ENCODE results near the gene AGT. TPM values are rescaled to one million over a fixed set of nuclear protein-coding genes. Genes with fewer than 3 reads are reported as not detected.

Gene AGT
- total and polyA plus RNA-seq, 2 experiments from 2014 or later: not detected

DNA sequence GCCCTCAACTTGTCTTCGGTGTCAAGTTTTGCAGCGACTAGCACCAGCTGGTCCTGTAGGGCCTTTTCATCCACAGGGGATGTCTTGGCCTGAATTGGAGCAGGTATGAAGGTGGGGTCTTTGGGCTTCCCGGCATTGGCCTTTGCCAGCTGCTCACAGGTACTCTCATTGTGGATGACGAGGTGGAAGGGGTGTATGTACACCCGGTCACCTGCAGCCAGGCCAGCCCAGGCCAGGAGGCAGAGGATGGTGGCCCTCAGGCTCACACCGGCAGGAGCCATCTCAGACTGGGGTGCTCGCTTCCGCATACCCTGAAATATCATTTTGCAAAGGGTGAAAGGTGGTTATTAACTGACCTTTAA is 3.4 kb downstream of the AGT start:
- DNase-seq: no peak
- H4K20me1 ChIP-seq (ENCODE audit: insufficient read depth): no peaks in the 10 kb centered on the region
- peaks cover 6% of the 10 kb centered on the region for H3K4me1 ChIP-seq (ENCODE audit: insufficient read depth)
- H3K4me2 ChIP-seq (ENCODE audit: unreplicated experiment): no peak overlapping the region
- H3K4me3 ChIP-seq: no peak overlapping the region
- H3K27me3 ChIP-seq (replicated peaks; ENCODE audit: insufficient read depth): 0 out of 2 replicates have a peak, but pooled peaks cover 3% of the 10 kb centered on the region
- in situ Hi-C loops (cut with MboI): no loop called here
- TF ChIP-seq EZH2phosphoT487 (IDR thresholded peaks at IDR 0.05; ENCODE audit: insufficient read depth, low read depth) (no peak), EZH2 (IDR thresholded peaks at IDR 0.05; ENCODE audit: insufficient read depth, poor library complexity, severe bottlenecking) (no peak)
- no peaks in the 10 kb centered on the region for H3K9me3 ChIP-seq (ENCODE audit: low read depth)
- no peak overlapping the region for H3K27ac ChIP-seq
- no peaks in the 10 kb centered on the region for H3F3A ChIP-seq (ENCODE audit: insufficient read depth)
- no peaks in the 10 kb centered on the region for H3K79me2 ChIP-seq (ENCODE audit: insufficient read depth)
- WGBS, 2 experiments (ENCODE audit: low coverage in 1 of 2, low lambda C conversion rate in 2 of 2, missing lambda C conversion rate in 2 of 2): 85% methylated on average over 8 of the region's 8 CpGs
- no peaks in the 10 kb centered on the region for H3K36me3 ChIP-seq (ENCODE audit: low read depth)
- H3K9ac ChIP-seq: no peak overlapping the region
- no peak overlapping the region for H2AFZ ChIP-seq
- H3K9me2 ChIP-seq (ENCODE audit: insufficient read depth): no peaks in the 10 kb centered on the region

DNA sequence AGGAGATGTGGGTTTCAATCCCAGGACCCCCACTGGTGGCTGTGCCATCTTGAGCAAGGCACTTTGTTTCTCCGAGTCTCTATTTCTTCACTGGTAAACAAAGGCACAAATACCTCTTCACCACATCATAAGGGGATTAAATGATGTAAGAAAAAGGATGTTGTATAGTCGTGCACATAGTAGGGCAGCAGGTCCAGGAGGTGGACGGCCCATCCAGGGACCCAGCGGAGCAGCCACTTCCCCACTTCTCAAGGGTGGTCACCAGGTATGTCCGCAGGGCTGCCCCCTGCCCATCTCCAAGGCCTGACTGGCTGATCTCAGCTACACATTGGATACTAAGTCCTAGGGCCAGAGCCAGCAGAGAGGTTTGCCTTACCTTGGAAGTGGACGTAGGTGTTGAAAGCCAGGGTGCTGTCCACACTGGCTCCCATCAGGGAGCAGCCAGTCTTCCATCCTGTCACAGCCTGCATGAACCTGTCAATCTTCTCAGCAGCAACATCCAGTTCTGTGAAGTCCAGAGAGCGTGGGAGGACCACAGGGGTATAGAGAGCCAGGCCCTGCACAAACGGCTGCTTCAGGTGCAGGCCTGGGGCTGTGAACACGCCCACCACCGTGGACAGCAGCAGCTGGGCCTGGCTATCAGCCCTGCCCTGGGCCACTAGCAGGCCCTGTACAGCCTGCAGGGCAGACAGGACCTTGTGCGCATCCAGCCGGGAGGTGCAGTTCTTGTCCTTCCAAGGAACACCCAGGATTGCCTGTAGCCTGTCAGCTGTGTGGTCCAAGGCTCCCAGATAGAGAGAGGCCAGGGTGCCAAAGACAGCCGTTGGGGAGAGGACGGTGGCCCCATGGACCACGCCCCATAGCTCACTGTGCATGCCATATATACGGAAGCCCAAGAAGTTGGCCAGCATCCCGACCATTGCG is 4.0 kb downstream of the AGT start:
- WGBS, 2 experiments (ENCODE audit: low coverage in 1 of 2, low lambda C conversion rate in 2 of 2, missing lambda C conversion rate in 2 of 2): 54 to 57% methylated on average over 17 to 18 of the region's 18 CpGs
- H3K4me3 ChIP-seq: no peak overlapping the region

DNA sequence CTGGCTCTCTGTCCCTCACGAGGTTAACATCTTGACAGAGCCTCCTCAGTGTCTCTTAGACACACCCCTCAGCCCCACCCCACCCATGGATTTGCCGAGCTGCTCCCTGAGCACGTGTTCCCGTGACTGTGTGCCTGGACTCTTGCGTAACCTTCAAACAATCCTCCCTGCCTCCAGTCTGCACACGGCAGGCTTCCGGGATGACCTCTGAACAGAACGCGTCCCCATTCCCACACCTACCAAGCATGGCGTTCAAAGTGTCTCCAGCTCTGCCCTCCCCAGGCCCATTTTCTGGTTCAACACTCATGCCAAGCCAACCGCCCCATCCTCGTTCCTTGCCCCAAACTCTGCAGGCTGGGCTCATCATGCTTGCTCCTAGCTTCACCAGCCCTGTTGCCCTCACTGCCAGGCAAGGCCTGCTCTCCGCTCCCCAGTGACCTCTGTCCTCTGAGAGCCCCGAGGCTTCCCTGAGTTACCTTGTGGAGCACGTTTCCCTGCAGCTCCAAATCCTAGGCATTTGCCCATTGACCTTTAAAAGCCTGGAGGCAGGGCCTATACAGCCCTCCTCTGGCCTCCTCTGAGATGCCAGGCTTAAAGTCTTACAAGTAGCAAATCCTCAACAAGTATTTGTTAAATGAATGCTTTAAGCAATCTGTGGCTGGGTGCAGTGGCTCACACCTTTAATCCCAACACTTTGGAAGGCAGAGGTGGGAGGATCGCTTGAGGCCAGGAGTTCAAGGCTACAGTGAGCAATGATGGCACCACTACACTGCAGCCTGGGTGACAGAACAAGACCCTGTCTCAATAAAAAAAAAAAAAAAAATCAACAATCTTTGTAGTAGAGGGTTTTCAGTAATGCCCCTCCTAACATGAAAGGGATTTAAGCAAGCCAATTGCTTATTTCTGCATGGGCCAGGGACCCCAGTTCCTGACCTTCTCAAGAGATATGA is 5.0 kb downstream of the AGT start:
- H3K4me3 ChIP-seq: no peak overlapping the region
- H3F3A ChIP-seq (ENCODE audit: insufficient read depth): no peaks in the 10 kb centered on the region
- no peak for TF ChIP-seq EZH2phosphoT487 (IDR thresholded peaks at IDR 0.05; ENCODE audit: insufficient read depth, low read depth)
- no peak for TF ChIP-seq EZH2 (IDR thresholded peaks at IDR 0.05; ENCODE audit: insufficient read depth, poor library complexity, severe bottlenecking)
- H3K9me2 ChIP-seq (ENCODE audit: insufficient read depth): no peaks in the 10 kb centered on the region
- no peaks in the 10 kb centered on the region for H3K9me3 ChIP-seq (ENCODE audit: low read depth)
- in situ Hi-C loops (cut with MboI): no loop called here
- no peaks in the 10 kb centered on the region for H4K20me1 ChIP-seq (ENCODE audit: insufficient read depth)
- peak; percentile 45 for DNase-seq
- H3K9ac ChIP-seq: no peak overlapping the region
- peaks cover 5% of the 10 kb centered on the region for H3K4me1 ChIP-seq (ENCODE audit: insufficient read depth)
- no peak overlapping the region for H3K27ac ChIP-seq
- H2AFZ ChIP-seq: no peak overlapping the region
- 48 to 52% methylated on average over 16 of the region's 16 CpGs for WGBS, 2 experiments (ENCODE audit: low coverage in 1 of 2, low lambda C conversion rate in 2 of 2, missing lambda C conversion rate in 2 of 2)
- 0 out of 2 replicates have a peak, but pooled peaks cover 3% of the 10 kb centered on the region for H3K27me3 ChIP-seq (replicated peaks; ENCODE audit: insufficient read depth)
- no peak overlapping the region for H3K4me2 ChIP-seq (ENCODE audit: unreplicated experiment)
- H3K79me2 ChIP-seq (ENCODE audit: insufficient read depth): no peaks in the 10 kb centered on the region
- no peaks in the 10 kb centered on the region for H3K36me3 ChIP-seq (ENCODE audit: low read depth)

More for the DNA sequence above, 4.0 kb downstream of the AGT start:
- H3K9me2 ChIP-seq (ENCODE audit: insufficient read depth): no peaks in the 10 kb centered on the region
- no peaks in the 10 kb centered on the region for H3K79me2 ChIP-seq (ENCODE audit: insufficient read depth)
- no peaks in the 10 kb centered on the region for H3K36me3 ChIP-seq (ENCODE audit: low read depth)
- no peaks in the 10 kb centered on the region for H4K20me1 ChIP-seq (ENCODE audit: insufficient read depth)
- no peak overlapping the region for H3K27ac ChIP-seq
- in situ Hi-C loops (cut with MboI): no loop called here
- 0 out of 2 replicates have a peak, but pooled peaks cover 3% of the 10 kb centered on the region for H3K27me3 ChIP-seq (replicated peaks; ENCODE audit: insufficient read depth)
- no peak overlapping the region for H2AFZ ChIP-seq
- no peak overlapping the region for H3K4me2 ChIP-seq (ENCODE audit: unreplicated experiment)
- H3K9me3 ChIP-seq (ENCODE audit: low read depth): no peaks in the 10 kb centered on the region
- no peak overlapping the region for H3K9ac ChIP-seq
- no peaks in the 10 kb centered on the region for H3F3A ChIP-seq (ENCODE audit: insufficient read depth)
- TF ChIP-seq EZH2phosphoT487 (IDR thresholded peaks at IDR 0.05; ENCODE audit: insufficient read depth, low read depth) (no peak), EZH2 (IDR thresholded peaks at IDR 0.05; ENCODE audit: insufficient read depth, poor library complexity, severe bottlenecking) (no peak)
- DNase-seq: no peak
- peaks cover 6% of the 10 kb centered on the region for H3K4me1 ChIP-seq (ENCODE audit: insufficient read depth)
